AG20443 (cell line): ENCODE data around the gene VNN1.
"Not testable (repeated sequence)": the region's sequence is repeated elsewhere in the genome, so short reads cannot be mapped to it uniquely, and the experiment has no call there.

Source experiments
- DNase-seq: peaks from one replicate; pipeline ENCODE4 v3.0.0; 2012; ENCODE audit warnings: low spot score, mixed read lengths

VNN1 gene

DNA sequence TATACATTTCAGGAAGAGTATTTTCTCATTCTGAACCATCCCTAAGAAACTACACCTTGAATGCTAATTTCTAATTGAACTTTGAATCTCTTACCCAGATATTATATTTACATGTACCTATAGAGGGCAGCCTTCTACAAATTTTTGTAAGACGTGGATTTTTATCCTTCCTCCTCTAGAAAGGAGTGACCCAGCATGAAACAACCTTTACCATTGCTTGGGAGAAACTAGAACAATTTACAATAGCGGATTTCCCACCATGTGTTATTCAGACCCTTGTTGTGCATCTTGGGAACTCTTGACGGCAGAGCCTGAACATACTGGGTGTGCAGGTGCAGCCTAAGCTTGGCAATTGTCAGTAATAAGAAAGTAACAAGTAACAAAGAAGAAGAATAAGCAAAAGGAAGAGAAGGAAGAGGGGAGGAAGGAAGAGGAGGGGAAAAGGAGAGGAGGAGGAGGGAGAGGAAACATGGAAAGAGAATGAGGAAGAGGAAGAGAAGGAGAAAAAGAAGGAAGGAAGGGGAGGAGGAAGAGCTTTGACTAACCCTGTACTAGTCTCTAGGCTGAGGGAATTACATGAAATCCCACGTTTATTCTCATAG, 44.1 kb downstream of the VNN1 start:
- DNase-seq: peak; percentile 42

DNA sequence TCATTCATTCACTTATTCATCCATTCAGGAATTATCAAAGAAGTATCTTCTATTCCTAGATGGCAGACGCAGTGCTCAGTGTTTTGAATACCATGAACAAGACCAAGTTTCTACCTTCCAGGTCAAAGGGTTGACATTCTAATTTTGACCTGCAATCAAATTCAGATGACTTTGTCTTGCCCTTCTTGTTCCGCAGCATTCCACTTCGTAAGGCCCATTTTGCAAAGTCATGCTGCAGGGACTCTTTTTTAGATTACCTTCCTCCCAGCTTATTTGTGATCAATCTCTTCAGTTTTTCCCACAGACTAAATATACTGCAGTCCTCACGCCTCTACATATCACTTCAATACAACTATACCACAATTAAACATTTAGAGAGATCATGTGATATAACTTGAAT, 47.7 kb downstream of the VNN1 start:
- DNase-seq: no peak

DNA sequence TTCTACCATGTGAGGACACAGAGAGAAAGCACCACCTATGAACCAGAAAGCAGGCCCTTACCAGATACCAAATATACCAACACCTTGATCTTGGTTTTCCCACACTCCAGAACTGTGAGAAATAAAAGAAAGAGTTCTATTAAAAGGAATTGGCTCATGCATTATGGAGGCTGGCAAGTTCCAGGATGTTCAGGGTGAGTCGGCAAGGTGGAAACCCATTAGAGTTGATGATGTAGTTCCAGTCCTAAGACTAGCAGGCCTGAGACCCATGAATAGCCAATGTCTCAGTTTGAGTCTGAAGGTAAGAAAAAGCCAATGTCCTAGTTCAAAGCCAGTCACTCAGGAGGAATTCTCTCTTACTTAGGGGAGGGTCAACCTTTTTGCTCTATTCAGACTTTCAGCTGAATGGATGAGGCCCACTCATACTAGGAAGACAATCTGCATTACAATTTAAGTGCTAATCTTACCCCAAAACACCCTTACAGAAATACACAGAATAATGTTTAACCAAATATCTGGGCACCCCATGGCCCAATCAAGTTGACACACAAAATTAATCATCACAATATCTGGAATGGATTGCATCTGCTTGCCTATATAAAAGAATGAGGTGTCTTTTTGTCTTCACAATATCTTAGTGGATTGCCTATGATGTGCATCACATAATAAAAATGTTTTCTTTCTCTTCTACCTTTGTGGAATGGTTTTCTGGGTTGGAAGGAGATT, 49.4 kb downstream of the VNN1 start:
- DNase-seq: no peak

DNA sequence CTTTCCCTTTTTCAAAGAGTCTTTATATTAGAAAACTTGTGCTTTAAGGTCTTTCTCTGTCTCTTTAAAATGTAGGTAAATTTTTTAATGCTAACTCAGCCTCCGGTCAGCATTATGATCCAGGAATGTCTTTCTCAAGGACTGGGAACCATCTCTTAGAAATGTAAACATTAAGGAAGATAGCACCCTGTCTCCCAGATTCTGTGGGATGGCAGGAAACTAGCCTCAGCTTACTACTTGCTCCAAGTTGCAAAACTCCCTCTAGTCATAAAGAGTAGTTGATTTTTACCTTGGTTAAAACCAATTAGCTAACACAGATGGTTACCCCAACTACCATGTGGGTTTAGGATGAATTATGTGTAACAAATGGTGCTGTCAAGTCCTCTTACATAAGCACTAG, 50.2 kb downstream of the VNN1 start:
- DNase-seq: no peak

DNA sequence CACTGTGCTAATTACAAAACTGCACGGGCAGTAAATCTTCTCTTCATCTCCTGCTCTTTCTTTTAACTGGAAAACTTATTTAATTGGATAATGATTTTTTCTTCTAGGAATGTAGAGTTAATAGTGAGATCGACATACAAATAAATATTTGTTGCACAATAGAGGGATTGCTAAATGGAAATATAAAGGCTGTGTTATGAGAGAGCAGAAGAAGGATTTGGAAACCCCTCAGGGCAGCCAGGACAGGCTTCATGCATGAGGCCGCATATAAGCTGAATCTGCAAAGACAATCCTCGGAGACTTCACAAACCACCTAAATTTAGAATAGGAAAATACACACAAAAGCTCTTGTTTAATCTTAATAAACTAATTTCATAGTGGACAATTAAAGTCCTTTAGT, 51.9 kb downstream of the VNN1 start:
- no peak for DNase-seq

DNA sequence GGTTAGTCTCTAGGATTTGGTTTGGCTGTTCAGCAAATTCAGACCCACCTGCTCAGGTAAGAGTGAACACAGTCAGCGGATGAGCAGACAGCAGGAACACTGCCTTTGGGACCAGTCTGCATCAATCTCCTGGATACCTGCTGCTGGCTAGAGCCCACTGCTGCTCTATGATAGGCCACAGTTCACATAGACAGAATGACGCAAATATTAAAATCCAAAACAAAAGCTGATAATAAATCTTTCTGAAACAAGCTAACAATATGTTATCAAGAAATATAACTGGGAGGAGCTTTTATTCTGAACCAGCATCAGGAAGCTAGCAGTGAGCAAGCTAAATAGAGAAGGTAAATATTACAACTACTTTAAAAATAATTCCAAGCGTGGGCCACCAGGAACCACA, 54.8 kb downstream of the VNN1 start, which contains the start of gene TAAR1:
Gene TAAR1, minus strand, starts transcription at position 101 of the 400 bp plus-strand sequence. CDS start 13,179 bp downstream, outside the sequence.
- no peak for DNase-seq

DNA sequence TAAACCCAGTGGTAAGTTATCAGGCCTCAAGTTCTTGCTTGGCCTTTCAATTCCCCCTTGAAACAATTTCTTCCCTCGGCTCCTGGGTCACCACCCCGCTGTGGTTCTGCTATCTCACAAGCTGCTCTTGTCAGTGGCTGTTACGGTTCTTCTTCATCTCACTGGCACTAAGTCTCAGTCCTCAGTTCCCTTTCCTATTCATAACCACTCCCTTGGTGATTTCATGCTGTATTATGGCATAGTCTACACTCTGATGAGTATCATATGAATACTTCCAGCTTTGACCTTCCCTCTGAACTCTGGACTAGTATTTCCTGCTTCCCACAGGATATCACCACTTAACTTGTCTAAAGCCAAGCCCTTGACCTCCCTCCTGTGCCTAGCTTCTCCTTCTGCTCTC, 62.8 kb downstream of the VNN1 start:
- DNase-seq: no peak

DNA sequence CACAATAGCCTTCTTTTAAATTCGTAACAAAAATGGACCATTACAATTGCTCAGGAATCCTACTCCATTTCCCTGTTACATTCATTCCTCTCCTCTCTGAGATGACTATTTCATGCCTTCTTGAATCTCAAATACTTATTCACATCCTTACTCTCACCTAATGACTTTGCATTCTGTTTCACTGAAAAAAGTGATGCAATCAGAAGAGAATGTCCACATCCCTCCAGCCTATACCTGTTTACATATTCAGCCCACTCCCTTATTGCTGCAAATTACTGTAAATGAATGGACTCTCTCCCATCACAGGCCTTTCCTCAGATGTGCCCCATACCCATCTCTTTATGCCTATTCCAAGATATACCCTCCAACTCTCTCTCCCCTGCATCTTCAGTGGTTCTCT, 63.4 kb downstream of the VNN1 start:
- DNase-seq: no peak

DNA sequence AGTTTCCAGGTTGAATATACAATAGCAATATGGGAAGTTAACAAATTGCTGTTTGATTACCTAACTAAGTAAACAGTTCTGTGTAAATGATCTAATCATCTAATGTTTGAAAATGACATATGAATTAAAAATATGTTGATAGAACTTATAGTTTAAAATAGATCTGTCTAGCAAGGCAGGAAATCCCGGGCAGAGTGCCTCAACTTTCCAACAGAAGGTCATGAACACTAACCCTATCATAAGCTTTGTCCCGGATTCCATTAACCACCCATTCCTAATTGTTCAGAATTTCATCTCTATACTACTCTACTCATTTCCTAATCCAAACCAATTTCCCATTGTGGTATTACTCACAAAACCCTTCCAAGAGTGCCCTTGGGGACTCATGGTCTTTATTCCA, 65.0 kb downstream of the VNN1 start:
- DNase-seq: no peak

DNA sequence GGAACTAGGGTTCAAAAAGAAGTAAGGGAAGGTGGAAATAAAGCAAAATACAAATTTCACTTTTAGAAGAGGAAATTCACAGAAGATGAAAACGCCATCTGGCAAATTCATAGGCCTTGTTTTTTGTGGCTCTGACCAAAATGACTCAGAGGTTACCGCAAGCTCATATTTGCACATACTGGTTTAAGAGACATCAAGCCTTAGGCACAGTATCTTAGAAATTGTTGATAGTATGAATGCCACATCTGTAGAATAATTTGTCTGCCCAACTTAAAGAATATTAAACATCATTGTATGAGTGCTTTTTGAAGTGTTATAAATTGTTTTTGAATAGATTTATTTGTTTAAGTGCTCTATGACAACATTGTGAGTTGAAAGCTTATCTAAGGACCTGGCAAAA, 65.5 kb downstream of the VNN1 start:
- DNase-seq: peak; percentile 15

DNA sequence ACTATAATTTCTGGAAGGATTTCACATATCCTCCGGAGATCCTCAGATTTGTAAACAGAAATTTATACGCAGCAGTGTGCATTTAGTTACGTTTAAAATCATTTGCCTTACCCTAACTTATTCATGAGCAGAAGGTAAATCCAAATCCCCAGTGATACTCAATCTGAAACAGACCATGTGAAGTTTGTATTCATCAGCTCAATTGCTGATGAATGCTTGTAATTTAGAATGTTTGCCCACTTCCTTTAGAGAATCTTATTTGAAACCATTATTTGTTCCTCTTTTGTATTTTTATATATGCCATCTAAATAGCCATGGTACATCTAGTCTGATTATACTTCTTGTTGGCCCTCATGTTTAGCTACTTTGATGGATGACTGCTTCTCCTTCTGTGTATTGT, 70.3 kb downstream of the VNN1 start:
- DNase-seq: no peak

DNA sequence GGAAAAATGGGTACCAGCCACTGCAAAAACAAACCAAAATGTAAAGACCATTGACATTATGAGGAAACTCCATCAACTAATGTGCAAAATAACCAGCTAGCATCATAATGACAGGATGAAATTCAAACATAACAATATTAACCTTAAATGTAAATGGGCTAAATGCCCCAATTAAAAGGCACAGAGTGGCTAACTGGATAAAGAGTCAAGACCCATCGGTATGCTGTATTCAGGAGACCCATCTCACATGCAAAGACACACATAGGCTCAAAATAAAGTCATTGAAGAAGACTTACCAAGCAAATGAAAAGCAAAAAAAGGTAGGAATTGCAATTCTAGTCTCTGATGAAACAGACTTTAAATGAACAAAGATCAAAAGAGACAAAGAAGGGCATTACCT, 76.7 kb downstream of the VNN1 start:
- not testable (repeated sequence) for DNase-seq

DNA sequence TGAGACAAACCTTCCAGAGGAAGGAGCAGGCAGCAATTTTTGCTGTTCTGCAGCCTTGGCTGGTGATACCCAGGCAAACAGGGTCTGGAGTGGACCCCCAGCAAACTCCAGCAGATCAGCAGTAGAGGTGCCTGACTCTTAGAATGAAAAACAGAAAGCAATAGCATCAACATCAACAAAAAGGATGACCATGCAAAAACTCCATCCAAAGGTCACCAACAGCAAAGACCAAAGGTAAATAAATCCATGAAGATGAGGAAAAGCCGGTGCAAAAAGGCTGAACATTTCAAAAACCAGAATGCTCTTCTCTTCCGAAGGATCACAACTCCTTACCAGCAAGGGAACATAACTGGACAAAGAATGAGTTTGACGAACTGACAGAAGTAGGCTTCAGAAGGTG, 77.9 kb downstream of the VNN1 start:
- not testable (repeated sequence) for DNase-seq

DNA sequence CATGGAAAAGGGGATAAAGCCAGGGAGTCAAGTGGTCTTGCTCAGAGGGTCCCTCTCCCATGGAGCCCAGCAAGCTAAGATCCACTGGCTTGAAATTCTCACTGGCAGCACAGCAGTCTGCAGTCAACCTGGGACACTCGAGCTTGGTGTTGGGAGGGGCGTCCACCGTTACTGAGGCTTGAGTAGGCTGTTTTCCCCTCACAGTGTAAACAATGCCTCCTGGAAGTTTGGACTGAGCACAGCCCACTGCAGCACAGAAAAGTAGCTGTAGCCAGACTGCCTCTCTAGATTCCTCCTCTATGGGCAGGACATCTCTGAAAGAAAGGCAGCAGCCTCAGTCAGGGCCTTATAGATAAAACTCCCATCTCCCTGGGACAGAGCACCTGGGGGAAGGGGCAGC, 78.6 kb downstream of the VNN1 start:
- DNase-seq: not testable (repeated sequence)

DNA sequence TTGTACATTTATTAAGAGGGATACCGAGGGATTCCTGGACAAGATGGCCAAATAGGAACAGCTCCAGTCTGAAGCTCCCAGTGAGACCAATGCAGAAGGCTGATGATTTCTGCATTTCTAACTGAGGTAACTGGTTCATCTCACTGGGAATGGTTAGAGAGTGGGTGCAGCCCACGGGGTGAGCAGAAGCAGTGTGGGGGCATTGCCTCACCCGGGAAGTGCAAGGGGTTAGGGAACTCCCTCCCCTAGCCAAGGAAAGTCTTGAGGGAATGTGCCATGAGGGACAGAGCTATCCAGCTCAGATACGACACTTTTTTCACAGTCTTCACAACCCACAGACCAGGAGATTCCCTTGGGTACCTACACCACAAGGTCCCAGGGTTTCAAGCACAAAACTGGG, 79.1 kb downstream of the VNN1 start:
- no peak for DNase-seq

DNA sequence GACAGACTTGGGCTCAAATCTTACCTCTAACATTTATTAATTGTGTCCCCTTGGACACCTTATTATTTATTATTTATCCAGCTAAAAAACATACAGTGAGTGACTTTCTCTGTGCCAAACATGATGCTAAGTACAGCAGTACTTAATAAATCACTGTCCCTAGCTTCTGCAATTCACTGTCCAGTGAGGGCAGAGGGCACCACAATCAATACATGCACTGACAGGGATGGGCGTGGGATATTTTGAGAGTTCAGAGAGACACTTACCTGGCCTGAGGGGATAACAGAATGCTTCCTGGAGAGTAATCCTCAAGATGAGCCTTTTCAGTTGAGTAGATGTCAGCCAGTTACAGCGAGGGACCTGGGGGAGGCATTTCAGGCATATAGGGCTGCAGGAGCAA, 80.5 kb downstream of the VNN1 start:
- no peak for DNase-seq
